Activated CD8-positive, alpha-beta memory T cell treated with anti-CD3 and anti-CD28 coated beads, Interleukin-2, amount 50 U/mL, for 1 hour (primary cell): Measurements from ENCODE around the gene CDCA4.
"Not testable (repeated sequence)": the region's sequence is repeated elsewhere in the genome, so short reads cannot be mapped to it uniquely, and the experiment has no call there.

Experiments used
- DNase-seq: peaks from one replicate; pipeline ENCODE4 v3.0.0-alpha.2; 2020; ENCODE audit errors: extremely low read depth

Gene CDCA4

GRCh38 chr14:105033412-105033900 lies 12.6 kb upstream of the CDCA4 start:
- DNase-seq = not testable (repeated sequence)

GRCh38 chr14:105032451-105032901 lies 11.6 kb upstream of the CDCA4 start:
- not testable (repeated sequence) for DNase-seq

- no peak for DNase-seq
Observed at GRCh38 chr14:105030836-105031396, 10.0 kb upstream of the CDCA4 start.

DNA sequence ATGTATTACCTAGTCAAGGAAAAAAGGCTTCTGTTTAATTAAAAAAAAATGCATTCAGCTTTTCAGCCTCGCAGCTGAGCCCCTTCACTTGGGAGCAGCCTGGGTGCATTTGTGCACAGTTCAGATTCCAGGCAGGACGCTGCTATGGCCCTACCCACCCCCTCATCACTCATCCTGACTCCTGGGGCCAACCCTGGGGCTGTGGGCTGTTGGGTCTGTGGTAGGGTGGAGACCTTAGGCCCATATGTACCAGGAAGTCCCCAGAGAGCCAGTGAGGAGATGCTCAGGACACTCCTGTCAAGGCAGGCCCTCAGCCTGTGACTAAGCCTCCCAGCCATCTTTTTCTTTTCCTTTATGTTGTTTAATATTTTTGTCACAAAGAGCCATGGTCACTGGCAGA lies 9.3 kb upstream of the CDCA4 start:
- DNase-seq = no peak

- no peak for DNase-seq
Observed at GRCh38 chr14:105029402-105029801, 8.5 kb upstream of the CDCA4 start.

DNA sequence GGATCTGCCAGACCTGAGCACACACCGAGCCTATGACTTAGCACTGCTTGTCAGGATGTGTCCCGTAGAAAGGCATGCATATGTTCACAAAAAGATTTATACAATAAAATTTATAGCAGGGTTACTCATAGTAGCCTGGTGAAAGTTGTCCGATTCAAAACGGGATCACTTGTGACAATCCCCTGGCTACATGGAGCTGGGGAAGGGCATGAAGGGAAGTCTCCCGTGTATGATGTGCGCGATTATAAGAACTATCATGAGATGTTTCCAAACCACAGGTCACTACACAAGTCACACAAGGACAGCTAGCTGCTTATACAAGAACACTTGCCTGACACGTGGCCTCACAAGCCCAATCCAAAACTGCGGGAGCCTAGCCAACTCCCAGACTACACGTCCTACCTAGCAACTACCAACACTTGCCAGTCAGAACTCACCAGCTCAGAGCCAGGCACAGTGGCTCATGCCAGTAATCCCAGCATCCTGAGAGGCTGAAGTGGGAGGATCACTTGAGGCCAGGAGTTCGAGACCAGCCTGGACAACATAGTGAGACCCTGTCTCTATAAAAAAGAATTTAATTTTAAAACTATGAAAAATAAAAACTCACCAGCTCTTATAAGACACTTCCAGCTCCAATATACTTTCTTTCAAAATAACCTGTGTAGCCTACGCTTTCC lies 7.5 kb upstream of the CDCA4 start:
- no peak for DNase-seq

DNA sequence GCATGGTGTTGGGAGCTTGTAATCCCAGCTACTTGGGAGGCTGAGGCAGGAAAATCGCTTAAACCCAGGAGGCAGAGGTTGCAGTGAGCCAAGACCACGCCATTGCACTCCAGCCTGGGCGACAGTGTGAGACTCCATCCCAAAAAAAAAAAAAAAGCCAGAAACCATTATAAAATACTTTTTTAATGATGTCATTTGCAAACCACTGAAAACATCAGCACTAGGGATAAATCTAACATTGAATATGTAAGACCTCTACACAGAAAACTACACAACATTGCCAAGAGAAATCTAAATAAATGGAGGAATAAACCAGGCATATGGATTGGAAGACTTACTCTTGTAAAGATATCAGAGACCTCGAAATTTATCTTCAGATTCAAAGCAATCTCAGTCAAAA lies 6.8 kb upstream of the CDCA4 start:
- not testable (repeated sequence) for DNase-seq

DNA sequence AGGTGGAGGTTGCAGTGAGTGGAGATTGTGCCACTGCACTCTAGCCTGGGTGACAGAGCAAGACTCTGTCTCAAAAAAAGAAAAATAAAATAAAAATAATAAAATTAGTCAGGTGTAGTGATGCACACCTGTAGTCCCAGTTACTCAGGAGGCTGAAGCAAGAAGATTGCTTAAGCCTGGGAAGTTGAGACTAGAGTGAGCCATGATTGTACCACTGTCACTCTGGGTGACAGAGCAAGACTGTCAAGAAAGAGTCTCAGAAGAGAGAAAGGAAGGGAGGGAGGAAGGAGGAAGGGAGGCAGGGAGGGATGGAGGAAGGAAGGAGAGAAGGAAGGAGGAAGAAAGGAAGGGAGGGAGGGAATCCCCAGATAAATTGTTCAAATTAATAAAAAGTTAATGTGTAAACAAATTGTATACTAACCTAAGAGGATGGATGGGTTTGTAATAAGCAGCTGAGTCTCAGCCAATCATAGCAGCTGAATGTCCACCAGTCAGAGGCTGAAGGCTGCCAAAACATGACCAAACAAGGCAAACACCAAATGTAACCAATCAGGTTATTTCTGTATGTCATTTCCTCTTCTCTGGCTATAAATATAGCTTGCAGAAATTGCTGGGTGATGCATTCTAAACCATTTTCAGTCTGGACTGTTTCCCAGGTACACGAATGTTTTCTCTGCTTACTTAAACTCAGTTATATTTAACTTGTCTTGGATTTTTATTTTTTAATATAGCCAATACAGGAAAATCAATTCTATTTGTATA lies 6.1 kb upstream of the CDCA4 start:
- DNase-seq = no peak

GRCh38 chr14:105026033-105026785 lies 5.3 kb upstream of the CDCA4 start:
- no peak for DNase-seq

GRCh38 chr14:105025429-105025828 lies 4.5 kb upstream of the CDCA4 start:
- DNase-seq = no peak

DNA sequence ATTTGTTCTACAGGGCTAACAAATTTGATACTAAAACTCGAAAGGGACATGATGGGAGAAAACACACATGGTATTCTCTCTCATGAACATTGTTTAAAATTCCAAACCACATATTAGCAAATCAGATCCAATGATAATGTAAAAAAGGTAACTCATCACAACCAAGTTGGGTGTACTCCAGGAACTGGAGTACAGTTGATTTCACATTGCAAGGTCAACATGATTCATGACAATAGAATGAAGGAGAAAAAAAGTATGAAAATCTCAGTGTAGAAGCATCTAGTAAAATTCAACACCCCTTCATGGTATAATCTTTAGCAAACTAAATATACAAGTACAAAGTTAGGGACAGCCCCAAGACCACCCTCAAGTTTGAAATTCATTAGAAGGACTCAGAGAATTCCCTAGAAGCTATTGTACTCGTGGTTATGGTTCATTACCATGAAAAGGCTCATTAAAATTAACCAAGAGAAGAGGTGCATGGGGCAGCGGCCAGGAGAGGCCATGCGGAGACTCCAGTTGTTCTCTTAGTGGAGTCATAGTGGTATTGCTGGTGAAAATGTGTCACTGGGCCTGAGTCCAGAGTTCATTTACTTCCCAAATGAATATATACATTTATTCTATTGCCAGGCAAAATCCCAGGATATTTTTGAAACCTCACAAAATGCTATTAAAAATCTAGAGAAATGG lies 3.1 kb upstream of the CDCA4 start:
- no peak for DNase-seq

GRCh38 chr14:105023144-105023543 lies 2.3 kb upstream of the CDCA4 start:
- DNase-seq = no peak

DNA sequence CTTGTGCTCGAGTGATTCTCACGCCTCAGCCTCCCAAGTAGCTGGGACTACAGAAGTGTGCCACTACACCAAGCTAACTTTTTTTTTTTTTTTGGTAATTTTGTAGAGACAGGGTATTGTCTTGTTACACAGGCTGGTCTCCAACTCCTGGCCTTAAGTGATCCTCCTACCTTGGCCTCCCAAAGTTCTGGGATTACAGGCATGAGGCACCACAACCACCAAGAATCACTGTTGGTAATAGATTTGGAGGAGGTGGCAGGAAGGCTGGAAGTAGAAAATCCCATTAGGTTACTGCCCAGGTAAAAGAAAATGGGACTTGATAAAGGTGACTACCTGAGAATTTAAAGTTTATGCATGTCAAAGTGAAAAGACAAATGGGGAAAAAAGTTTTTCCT lies 1.4 kb upstream of the CDCA4 start:
- DNase-seq = no peak

- DNase-seq = no peak
Observed at GRCh38 chr14:105021656-105022275, 883 bp upstream of the CDCA4 start.

GRCh38 chr14:105019861-105020814 lies 745 bp downstream of the CDCA4 start:
- no peak for DNase-seq

GRCh38 chr14:105018414-105018813 lies 2.5 kb downstream of the CDCA4 start:
- no peak for DNase-seq

- DNase-seq = no peak
Observed at GRCh38 chr14:105015905-105016304, 5.0 kb downstream of the CDCA4 start.

- no peak for DNase-seq
Observed at GRCh38 chr14:105015242-105015641, 5.6 kb downstream of the CDCA4 start.

DNA sequence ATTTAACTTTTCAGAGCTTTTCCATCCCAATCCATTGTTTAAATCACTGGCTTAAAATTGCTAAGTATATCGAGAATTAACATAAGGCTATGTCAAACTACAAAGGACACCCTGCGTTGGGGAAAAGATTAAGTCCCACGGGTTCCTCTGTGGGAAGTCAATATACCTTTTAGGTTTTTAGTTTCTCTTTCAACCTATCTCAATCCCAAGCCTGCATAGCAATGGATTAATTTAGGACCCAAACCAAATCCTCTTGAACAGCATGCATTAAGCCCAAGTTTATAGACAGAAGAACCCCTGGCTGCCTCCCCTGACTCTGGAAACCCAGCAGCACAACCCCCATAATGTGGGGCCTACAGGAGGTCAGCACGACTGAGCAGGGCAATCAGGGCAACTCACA lies 6.3 kb downstream of the CDCA4 start:
- no peak for DNase-seq

DNA sequence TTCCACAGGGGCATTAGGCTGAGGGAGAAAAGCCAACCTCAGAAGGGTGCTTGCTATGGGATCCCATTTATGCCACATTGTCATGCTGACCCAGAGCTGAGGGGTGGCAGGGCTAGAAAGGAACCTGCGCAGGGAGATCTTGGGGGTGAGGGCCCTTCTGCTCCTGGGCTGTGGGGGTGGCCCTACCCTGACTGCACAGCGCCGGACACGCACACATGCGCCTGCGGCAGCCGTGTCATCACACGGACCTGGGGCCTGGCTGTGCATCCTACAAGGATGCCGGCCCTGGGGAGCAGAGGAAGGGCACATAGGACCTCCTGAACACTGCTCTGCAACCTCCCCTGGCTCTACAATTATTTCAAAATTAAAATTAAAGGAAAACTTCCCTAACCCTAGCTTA lies 6.9 kb downstream of the CDCA4 start:
- no peak for DNase-seq
